Stimulated activated CD4-positive, alpha-beta T cell treated with anti-CD3 and anti-CD28 coated beads, Interleukin-12 subunit alpha, Interleukin-12 subunit beta, amount 100 ng/mL, for 24 hours (primary cell): ENCODE results near the gene ZC4H2.
"Not testable (repeated sequence)": the region's sequence is repeated elsewhere in the genome, so short reads cannot be mapped to it uniquely, and the experiment has no call there.

Source experiments
- DNase-seq, 2 experiments: peaks; one replicate each; pipeline ENCODE4 v3.0.0-alpha.2; 2020; ENCODE audit warnings: low read depth in 2 of 2

The ZC4H2 gene, protein sequence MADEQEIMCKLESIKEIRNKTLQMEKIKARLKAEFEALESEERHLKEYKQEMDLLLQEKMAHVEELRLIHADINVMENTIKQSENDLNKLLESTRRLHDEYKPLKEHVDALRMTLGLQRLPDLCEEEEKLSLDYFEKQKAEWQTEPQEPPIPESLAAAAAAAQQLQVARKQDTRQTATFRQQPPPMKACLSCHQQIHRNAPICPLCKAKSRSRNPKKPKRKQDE

DNA sequence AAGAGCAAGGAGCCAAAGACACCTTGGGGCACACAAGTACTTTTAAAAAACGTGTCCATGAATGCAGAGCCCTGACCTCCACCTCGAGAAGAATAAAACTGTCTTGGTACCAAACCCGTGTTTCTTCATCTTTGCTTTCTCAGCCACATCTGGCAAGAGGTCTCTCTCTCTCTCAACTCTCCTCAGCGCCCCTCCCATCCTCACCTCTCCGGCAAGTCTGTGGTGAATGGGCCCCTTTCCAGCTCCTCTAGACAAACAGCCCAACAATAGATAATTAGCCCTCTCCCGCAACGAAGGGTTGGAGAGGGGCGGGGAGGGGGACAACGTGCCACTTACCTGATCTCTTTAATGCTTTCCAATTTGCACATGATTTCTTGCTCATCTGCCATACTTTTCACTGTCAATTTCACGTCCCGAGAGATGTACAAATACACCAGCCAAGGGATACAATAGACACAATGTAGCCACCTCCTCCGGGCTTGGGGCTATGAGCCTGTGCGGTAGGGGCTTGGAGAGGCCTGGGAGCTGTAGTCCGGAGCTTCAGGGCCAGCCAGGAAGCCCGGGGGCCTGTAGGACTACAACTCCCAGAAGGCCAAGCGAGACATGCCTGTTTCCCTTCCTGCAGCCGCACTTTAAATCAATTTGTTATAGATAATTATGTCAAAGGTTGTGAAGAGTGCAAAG lies at the start of gene ZC4H2:
TSS of gene ZC4H2 (minus strand) at position 462 of the 684 bp plus-strand sequence. CDS start at position 389, 73 bp downstream.
- DNase-seq = peak; percentile 37 to 43

DNA sequence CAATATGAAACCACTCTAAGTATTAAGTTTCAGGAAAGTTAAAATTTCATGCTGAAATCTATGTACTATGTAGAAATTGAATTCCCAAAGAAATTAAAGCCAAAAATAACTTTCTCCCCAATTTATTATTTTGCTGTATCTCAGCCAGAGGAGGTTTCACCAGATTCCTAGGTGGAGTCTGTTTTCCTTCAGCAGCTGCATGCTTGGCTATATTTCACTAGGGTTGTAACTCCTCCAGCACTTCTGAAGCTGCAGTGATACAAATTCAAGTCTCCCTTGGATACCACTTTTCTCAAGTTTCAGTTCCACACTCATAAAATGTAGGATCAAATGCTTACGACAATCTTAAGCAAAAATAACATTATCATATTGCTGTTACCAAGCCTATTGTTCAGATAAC lies 41.2 kb upstream of the ZC4H2 start:
- no peak for DNase-seq

DNA sequence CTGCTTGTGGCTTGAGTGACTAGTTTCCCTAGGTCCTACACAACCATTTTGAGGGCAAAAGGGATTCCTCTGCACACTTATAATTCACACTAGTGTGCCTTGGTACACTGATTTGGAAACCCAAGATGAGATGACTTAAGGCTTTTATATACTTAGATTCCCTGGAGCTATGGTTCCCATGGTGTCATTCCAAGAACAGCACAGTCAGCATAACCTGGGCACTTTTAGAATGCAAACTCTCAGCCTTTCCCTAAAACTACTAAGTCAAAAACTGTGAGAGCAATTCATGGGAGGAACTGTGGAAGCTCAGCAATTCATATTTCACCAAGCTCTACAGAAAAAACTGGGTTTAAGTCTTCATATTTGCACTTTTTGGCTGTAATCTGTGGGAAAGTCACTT lies 38.0 kb upstream of the ZC4H2 start:
- no peak for DNase-seq

DNA sequence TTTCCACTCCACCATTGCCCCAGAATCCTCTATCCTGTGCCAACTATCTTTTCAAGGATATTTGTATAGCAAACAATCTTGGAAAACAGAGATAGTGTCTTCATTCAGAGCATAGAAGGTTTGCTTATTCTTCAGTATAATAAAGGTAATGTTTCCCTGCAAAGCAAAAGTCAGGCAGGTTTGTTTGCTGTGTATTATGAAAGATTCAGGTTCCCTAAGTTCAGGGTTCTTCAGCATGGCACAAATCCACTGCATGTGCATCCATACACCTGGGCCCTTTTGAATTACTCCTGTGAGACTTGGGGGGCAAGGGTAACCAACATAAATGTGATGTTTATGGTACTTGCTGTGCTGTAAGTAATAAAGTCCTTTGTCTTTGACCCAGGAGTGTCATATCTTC lies 33.2 kb upstream of the ZC4H2 start:
- no peak for DNase-seq

DNA sequence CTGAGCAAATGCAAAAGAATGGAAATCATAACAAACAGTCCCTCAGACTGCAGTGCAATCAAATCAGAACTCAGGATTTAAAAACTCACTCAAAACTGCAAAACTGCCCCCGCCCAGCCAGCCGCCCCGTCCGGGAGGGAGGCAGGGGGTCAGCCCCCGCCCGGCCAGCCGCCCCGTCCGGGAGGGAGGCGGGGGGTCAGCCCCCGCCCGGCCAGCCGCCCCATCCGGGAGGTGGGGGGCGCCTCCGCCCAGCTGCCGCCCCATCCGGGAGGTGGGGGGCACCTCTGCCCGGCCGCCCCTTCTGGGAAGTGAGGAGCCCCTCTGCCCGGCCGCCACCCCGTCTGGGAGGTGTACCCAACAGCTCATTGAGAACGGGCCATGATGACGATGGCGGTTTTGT lies 26.0 kb upstream of the ZC4H2 start:
- DNase-seq = not testable (repeated sequence)

DNA sequence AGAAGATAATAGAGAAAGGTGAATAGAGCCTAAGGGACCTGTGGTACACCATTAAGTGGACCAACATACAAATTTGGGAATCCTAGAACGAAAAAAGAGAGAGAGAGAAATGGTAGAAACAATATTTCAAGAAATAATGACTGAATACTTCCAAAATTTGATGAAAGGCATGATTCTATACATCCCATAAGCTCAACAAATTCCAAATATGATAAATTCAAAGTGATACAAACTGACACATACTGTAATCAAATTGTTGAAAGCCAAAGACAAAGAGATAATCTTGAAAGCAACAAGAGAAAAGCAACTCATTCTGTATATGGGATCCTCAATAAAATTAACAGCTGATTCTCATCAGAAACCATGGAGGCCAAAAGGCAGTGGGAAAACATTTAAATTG lies 20.6 kb upstream of the ZC4H2 start:
- no peak for DNase-seq

DNA sequence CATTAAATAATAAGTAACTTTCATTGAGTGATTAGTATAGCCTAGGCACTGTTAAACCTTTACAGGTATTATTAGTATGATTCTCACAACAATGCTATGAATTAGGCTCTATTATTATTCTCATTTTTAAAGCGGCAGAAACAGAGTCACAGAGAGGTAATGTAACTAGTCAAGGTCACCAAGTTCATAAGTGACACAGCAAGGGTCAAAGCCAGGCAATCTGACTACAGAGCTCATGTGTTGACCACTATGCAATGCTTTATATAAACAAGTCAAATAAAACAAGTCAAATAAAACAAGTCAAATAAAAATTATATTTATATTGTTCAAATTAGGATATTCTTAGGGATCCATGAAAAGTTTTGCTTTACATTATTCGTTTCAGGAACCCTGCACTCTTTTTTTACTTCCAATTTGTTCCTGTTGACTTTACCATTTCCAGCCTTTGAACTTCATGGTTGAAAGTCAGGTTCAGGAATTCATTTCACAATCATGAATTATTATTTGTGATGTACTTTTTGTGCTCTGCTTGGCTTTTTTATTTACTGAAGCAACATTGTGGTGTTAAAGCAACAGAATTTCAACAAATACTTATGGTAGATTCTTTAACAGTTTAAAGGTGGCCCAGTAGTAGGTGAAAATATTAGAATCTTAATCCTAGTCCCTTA lies 18.0 kb upstream of the ZC4H2 start:
- DNase-seq = no peak

DNA sequence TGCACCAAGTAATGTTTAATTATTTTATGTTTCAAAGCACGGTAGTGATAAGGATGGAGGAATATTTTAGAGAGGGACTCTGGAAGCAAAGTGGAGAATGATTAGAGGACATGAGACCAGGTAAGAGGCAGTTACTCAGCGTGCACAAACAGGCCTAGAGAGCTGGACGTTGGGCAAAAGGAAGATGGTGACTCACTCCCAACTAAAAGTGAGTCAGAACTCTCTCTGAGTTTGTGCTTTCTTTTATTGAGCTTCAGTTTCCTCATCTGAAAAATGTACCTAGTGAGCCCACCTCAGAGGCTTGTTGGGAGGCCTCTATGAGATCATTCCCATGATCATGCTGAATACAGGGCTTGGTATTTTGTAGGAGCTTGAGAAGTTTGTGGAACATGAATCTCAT lies 1.6 kb upstream of the ZC4H2 start:
- DNase-seq = no peak

DNA sequence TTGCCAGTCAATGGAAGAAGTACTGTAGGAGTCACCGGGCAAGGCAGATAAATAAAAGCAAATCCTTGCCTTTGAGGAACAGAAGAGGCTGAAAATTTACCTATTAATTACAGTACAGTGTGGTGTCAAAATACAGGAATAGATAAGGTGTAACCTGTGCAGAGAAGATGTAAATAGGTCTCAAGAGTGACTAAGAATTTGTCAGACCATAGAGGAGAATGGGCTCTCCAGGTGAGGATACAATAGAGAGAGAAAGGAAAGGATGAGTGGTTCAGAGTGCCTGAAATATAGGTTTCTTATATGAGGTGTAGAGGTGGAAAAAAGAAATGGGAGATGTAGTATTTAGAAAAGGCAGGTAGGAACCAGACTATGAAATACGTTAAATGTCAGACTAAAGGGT lies 801 bp upstream of the ZC4H2 start:
- no peak for DNase-seq

DNA sequence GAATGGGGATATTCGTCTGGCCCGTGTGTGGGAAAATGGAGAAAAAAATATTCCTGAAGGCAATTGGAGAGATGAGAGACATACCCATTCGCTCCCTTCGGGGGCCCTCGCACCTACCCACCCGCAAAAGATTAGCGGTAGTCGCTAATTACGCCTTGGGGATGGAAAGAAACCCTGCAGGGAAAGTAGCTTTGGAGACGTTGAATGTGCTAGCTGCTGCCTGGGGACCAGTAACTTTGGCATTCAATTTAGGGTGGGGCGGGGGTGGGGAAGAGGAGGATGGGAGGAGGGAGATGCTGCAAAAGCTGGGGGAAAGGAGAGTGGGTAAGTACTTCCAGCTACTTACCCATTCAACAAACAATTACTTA lies 407 bp upstream of the ZC4H2 start:
- DNase-seq = no peak

DNA sequence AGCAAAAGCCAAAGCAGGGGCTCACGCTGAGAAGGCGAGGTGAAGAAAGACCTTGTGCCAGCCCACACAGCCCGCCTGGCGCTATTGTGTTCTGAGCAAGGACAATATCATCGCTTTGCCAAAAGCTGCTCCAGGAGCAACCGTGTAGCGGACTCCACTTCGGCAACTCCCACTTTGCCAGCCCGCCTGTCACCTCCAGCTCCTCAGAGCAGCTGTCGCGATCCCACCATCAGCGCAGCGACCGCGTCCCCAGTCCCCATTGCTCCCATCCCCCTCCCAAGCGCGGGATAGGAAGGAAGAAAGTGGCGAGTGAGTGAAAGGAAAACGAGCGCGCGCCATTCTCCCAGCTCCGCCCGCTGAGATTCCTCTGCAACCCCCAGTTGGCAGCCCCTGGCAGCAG lies 759 bp downstream of the ZC4H2 start:
- peak in 1 of 2 experiments; percentile 11 for DNase-seq

DNA sequence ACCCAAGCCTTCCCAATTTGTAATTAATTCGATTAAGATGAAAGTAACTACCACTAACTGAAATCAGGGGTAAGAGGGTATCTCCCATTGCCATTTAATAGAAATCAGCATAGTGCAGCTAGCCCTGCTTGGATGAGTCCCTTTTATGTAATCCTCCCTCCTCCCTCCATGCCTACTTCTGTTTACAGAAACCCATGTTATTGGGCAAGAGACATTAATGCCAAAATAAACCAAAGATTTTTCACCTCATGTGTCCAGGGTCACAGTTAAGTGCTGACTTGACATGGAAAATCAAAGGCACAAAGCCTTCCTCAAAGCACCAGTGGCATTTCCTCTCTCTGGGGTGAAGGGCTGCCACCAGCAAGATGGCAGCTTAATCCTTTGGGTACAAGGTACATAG lies 50.8 kb downstream of the ZC4H2 start:
- no peak for DNase-seq

DNA sequence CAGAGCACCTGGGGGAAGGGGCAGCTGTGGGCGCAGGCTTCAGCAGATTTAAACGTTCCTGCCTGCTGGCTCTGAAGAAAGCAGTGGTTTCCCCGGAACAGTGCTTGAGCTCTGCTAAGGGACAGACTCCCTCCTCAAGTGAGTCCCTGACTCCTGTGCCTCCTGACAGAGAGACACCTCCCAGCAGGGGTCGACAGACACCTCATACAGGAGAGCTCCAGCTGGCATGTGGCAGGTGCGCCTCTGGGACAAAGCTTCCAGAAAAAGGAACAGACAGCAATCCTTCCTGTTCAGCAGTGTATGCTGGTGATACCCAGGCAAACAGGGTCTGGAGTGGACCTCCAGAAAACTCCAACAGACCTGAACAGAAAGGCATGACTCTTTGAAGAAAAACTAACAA lies 68.1 kb downstream of the ZC4H2 start:
- no peak for DNase-seq

DNA sequence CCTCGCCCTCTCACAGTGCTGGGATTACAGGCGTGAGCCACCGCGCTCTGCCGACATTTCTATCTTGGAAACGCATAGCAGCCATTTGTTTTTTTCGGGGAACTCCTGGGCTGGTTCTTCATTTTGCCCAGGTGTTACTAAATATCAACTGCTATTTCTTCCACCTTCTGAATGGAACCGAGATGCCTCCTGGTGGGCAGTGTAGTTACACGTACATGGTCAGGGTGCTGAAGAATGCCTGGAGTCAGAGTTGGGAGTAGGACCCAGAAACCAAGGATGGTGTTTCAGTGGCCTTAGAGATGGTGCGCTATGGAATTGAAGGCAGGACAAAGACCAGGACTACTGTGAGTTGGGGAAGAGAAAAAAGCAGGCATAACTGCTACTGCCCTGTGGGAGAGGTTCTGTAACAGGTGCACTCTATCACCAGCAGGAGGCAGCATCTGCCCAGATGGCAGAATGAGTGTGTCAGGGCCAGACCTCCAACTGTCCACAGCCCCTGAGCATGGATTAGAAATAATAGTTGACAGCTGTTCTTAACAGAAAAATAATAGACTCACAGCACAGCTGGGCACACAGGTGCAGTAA lies 81.7 kb downstream of the ZC4H2 start:
- DNase-seq = peak in 1 of 2 experiments; percentile 20

DNA sequence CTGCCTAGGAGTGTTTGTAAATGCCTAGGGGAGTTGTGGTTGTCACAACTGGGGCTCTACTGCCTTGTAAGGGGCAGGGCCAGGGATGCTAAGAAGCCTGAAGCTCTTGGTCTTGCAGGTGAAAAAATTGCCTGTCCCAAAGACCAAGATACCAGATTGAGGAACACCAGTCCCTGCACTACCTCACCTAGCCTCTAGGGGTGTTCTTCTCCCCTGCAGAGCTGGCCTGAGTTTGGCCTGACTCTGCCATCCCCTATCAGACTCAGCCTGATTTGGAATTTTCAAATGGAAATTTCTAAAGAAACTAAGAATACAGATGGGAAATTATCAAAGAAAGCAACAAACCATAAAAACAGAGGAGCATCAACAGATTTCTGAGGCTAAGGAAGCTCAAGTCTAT lies 90.4 kb downstream of the ZC4H2 start:
- DNase-seq = no peak

DNA sequence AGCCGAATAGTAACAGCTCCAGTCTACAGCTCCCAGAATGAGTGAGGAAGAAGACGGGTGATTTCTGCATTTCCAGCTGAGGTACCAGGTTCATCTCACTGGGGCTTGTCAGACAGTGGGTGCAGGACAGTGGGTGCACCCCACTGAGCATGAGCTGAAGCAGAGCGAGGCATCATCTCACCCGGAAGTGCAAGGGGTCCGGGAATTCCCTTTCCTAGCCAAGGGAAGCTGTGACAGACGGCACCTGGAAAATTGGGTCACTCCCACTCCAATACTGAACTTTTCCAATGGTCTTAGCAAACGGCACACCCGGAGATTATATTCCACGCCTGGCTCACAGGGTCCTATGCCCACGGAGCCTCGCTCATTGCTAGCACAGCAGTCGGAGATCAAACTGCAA lies 97.5 kb downstream of the ZC4H2 start:
- DNase-seq = not testable (repeated sequence)

DNA sequence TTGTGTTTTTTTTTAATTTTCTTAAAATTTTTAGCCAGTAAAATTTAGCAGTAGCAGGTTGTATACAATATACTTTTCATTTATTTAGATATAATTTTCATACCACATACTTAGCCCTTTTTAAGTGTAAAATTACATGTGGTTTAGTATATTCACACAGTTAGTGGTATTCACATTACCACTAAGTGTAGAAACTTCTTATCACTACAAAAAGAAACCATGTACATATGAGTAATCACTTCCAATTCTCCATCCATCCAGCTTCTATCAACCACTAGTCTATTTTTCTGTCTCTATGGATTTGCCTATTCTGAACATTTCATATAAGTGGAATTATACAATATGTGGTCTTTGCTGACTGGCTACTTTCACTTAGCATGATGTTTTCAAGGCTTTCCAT lies 109.0 kb downstream of the ZC4H2 start:
- DNase-seq = no peak
